Activated CD8-positive, alpha-beta memory T cell treated with anti-CD3 and anti-CD28 coated beads for 24 hours (primary cell): Measurements from ENCODE around the gene WRAP53.

Experiments
- DNase-seq: peaks from one replicate; pipeline ENCODE4 v3.0.0-alpha.2; 2020

Gene WRAP53

GRCh38 chr17:7684851-7685532 is 3.3 kb upstream of the WRAP53 start:
- DNase-seq: no peak

GRCh38 chr17:7685533-7686221 is 2.6 kb upstream of the WRAP53 start:
- peak; percentile 90 for DNase-seq

GRCh38 chr17:7686222-7687071 is 1.8 kb upstream of the WRAP53 start:
- DNase-seq: peak; percentile 90

GRCh38 chr17:7687072-7687907 is 987 bp upstream of the WRAP53 start, which contains the start of gene TP53:
Gene TP53, minus strand, starts transcription at chr17:7687490. Its CDS starts 10,896 bp downstream, at chr17:7676594.
- DNase-seq: peak; percentile 94

GRCh38 chr17:7688808-7689316 is 585 bp downstream of the WRAP53 start:
- DNase-seq: no peak

GRCh38 chr17:7695586-7695985 is 7.3 kb downstream of the WRAP53 start:
- DNase-seq: no peak

- DNase-seq: no peak
Observed at GRCh38 chr17:7697828-7698588, 9.7 kb downstream of the WRAP53 start.

GRCh38 chr17:7700510-7700909 is 12.2 kb downstream of the WRAP53 start:
- DNase-seq: no peak

- DNase-seq: no peak
Observed at GRCh38 chr17:7701681-7702080, 13.4 kb downstream of the WRAP53 start.

GRCh38 chr17:7702776-7703175 is 14.5 kb downstream of the WRAP53 start:
- no peak for DNase-seq

- DNase-seq: no peak
Observed at GRCh38 chr17:7703584-7704479, 15.6 kb downstream of the WRAP53 start.

- no peak for DNase-seq
Observed at GRCh38 chr17:7704601-7705268, 16.5 kb downstream of the WRAP53 start, which contains the start of gene EFNB3. Gene EFNB3, plus strand, starts transcription at chr17:7705202. Its CDS starts 397 bp downstream, at chr17:7705599.

GRCh38 chr17:7705269-7706255 is 17.3 kb downstream of the WRAP53 start:
- no peak for DNase-seq

- no peak for DNase-seq
Observed at GRCh38 chr17:7706631-7707354, 18.5 kb downstream of the WRAP53 start.

- DNase-seq: no peak
Observed at GRCh38 chr17:7707446-7707845, 19.2 kb downstream of the WRAP53 start.

- no peak for DNase-seq
Observed at GRCh38 chr17:7707858-7708750, 19.8 kb downstream of the WRAP53 start.

GRCh38 chr17:7709031-7709430 is 20.8 kb downstream of the WRAP53 start:
- DNase-seq: no peak
